Loucy (cell line): ENCODE results near the gene EXD1.

Experiments used
- EZH2phosphoT487 ChIP-seq: fragments of 200-600 bp; IDR thresholded peaks from 2 replicates; pipeline ENCODE4 v1.6.1; 2018; ENCODE audit warnings: antibody characterized with exemption, mild to moderate bottlenecking, moderate library complexity, borderline replicate concordance
- TF ChIP-seq, protein P1 (sequence below): fragments of 200-600 bp; sonication (generic); conservative IDR thresholded peaks from 2 replicates; pipeline ENCODE4 v1.5.1; 2014; ENCODE audit warnings: mild to moderate bottlenecking, antibody characterized with exemption, low read length

DNA sequence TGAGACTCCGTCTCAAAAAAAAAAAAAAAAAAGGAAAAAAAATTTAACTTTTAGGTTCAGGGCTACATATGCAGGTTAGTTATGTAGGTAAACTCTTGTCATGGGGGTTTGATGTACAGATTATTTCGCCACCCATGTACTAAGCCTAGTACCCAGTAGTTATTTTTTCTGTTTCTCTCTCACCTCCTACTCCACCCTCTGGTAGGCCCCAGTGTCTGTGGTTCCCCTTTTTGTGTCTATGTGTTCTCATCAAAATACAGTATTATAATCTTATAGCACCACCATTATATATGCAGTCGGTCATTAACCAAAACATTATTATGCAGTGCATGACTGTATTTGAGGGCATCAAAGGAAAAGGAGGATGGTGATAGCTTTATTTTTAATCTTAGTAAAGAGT is 47.8 kb upstream of the EXD1 start:
- TF ChIP-seq, protein P1, sequence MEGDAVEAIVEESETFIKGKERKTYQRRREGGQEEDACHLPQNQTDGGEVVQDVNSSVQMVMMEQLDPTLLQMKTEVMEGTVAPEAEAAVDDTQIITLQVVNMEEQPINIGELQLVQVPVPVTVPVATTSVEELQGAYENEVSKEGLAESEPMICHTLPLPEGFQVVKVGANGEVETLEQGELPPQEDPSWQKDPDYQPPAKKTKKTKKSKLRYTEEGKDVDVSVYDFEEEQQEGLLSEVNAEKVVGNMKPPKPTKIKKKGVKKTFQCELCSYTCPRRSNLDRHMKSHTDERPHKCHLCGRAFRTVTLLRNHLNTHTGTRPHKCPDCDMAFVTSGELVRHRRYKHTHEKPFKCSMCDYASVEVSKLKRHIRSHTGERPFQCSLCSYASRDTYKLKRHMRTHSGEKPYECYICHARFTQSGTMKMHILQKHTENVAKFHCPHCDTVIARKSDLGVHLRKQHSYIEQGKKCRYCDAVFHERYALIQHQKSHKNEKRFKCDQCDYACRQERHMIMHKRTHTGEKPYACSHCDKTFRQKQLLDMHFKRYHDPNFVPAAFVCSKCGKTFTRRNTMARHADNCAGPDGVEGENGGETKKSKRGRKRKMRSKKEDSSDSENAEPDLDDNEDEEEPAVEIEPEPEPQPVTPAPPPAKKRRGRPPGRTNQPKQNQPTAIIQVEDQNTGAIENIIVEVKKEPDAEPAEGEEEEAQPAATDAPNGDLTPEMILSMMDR: no peak
- no peak for TF ChIP-seq EZH2phosphoT487
